ENCODE data around the gene ZC3H11A.
"Not testable (repeated sequence)": the region's sequence is repeated elsewhere in the genome, so short reads cannot be mapped to it uniquely, and the experiment has no call there.

The ZC3H11A gene

DNA sequence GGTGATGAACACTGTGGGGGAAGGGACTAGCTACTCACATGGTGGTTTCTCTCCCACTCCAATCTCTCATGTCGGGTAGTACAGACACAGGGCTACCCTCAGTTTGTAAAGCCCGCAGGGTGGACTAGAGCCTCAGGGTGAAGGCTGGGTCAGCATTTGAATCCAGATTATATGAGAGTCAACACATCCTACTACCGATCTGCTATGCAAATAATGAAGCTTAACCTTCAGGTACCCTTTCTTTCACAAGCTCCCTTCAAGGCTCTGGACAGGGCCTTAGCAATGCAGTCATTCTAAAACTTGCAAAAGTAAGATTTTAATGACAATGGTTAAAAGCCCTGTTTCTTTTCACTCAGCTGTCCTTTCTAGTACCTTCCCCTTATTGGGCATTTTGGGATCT lies 5.5 kb upstream of the ZC3H11A start:
- DNase-seq = no peak

DNA sequence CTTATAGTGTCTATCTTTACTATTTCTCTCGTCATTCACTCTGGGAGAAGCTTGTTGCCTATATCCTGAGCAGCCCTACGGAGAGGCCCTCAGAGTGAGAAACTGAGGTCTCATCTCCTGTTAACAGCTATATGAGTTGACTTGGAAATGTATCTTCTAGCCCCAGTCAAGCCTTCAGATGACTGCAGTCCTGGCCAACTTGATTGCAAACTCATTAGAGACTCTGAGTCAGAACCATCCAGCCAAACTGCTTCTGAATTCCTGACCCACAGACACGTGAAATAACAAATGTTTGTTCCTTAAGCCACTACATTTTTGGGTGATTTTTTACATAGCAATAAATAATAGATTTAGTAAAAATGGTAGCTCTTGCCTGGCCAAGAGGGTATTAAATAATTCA lies 3.9 kb upstream of the ZC3H11A start:
- no peak for DNase-seq

DNA sequence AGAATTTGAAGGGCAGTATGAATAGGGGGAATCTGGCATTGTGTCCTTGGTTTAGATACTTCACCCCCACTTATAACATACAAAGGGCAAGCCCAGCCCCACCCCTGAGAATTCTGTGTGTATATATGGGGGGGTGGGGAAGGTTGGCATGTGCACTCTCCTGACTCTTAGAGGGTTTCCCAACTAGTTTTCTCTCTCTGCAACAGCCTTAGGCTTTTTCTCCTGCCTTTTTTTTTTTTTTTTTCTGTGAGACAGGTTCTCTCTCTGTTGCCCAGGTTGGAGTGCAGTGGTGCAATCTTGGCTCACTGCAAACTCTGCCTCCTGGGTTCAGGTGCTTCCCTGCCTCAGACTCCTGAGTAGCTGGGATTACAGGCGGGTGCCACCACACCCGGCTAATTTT lies 2.9 kb upstream of the ZC3H11A start:
- DNase-seq = no peak

DNA sequence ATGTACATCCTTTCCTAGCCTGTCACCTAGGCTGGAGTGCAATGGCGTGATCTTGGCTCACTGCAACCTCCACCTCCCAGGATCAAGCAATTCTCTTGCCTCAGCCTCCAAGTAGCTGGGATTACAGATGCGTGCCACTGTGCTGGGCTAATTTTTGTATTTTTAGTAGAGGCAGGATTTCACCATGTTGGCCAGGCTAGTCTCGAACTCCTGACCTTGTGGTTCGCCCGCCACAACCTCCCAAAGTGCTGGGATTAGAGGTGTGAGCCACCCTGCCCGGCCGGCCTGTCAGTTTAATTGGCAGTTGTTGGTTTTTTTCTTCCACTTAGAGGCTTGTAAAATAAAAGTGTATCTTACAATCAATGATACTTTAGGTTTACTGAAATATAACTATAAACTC lies 1.9 kb upstream of the ZC3H11A start:
- DNase-seq = not testable (repeated sequence)

DNA sequence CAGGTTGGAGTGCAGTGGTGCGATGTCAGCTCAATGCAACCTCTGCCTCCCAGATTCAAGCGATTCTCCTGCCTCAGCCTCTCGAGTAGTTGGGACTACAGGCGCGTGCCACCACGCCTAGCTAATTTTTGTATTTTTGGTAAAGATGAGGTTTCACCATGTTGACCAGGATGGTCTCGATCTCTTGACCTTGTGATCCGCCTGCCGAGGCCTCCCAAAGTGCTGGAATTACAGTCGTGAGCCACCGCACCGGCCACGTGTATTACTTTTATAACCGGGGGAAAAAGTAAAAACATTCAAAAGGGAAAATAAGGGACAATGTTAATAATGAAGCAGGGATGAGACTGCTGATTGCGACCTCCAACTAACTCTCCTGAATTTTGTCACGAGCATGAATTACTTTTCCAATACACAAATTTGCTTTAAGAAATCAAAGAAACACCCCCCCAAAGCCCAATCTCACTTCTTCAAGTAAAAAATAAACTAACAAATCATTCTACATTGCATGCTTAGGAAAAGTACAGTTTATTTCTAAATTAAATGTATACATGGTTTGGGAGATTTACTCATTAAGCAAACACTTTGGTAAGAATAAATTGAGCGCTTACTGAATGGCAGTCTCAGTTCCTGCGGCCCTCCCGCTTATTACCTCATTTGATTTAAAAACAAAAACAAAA lies 521 bp upstream of the ZC3H11A start:
- DNase-seq = no peak

DNA sequence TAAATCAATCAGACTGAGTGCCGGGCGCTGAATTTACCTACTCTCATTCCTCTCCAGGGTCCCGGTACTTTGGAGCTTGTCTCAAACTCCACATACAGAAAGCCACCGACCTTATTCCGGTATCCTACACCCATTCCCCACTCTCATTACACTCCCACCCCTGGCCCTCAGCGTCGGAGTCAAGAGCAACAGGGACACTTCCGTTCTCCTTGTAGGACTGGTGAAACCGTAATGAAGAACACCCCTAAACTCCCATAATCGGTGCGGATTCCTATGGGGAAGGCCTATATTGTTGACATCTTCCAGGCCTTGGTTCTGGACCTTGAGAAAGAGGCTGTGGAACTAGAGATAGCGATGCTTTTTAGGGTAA lies 798 bp downstream of the ZC3H11A start:
- DNase-seq = peak; percentile 80

DNA sequence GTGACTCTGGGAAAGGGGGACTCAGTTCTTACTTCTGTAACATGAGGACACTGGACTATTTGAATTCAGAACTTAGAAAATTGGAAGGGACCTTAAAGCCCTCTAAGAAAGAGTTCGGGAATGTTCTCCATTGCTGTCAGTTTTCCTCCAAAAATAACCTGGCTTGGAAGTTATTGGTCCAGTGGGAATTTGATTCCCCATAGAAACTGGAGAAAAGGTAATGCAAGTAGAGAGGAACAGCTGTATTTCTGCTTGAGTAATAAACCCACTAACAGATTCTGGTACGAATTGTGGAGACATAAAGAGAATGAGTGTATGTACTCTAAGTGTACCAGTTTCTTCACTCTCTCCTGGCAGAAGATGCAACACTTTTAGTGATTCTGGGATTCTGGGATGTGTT lies 1.8 kb downstream of the ZC3H11A start:
- no peak for DNase-seq

DNA sequence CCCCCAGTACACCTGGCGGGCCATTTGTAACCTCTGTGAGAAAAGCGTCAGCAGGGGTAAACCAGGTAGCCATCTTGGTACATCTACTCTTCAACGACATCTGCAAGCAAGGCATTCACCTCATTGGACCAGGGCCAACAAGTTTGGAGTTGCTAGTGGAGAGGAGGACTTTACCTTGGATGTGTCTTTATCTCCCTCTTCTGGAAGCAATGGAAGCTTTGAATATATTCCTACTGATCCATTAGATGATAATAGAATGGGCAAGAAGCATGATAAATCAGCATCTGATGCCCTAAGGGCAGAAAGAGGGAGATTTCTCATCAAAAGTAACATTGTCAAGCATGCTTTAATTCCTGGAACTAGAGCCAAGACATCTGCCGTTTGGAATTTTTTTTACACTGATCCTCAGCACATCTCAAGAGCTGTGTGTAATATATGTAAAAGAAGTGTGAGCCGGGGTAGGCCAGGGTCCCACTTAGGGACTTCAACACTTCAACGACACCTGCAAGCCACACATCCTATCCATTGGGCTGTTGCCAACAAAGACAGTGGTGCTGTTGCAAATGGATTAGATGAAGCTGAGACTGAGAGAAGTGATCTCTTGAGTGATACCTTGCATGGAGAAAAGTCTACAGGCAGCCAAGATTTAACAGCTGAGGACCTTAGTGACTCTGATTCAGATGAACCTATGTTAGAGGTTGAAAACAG lies 2.7 kb downstream of the ZC3H11A start:
- DNase-seq = no peak

DNA sequence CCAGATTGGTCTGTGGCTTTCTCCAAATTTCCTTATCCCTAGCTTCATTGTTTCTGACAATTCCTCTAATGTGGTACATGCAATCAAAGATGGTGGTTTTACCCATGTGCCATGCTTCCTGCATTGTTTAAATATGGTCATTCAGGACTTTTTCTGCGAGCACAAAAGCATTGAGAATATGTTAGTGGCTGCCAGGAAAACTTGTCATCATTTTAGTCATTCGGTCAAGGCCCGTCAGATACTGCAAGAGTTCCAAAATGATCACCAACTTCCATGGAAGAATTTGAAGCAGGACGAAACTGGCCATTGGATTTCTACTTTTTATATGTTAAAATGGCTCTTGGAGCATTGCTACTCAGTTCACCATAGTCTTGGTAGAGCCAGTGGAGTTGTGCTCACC lies 3.7 kb downstream of the ZC3H11A start:
- DNase-seq = no peak

DNA sequence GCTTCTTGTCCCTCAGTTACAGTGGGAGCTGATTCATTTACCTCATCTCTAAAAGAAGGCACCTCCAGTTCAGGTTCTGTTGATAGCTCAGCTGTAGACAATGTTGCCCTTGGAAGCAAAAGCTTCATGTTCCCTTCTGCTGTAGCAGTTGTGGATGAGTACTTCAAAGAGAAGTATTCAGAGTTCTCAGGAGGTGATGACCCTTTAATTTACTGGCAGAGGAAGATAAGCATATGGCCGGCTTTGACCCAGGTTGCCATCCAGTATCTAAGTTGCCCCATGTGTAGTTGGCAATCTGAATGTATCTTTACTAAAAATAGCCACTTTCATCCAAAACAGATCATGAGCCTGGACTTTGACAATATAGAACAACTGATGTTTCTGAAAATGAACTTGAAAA lies 4.5 kb downstream of the ZC3H11A start:
- peak; percentile 41 for DNase-seq

DNA sequence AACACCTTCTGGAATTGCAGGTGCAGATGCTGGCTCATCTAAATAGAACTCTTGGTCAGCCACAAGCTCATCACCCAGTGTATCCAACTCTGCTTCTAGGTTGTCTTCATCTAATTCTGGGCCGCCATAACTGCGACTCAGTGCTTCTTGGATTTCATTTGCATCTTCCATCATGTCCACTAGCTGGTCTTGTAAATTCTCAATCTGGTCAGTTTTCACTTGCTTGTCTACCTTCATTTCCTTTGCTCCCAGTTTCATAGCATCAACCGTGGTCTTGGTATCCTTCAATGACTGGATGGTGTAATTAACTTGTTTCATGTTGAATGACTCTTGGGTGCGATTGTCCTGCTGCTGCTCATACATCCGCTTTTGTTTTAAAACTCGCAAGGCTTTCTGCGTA lies 10.3 kb downstream of the ZC3H11A start:
- no peak for DNase-seq

DNA sequence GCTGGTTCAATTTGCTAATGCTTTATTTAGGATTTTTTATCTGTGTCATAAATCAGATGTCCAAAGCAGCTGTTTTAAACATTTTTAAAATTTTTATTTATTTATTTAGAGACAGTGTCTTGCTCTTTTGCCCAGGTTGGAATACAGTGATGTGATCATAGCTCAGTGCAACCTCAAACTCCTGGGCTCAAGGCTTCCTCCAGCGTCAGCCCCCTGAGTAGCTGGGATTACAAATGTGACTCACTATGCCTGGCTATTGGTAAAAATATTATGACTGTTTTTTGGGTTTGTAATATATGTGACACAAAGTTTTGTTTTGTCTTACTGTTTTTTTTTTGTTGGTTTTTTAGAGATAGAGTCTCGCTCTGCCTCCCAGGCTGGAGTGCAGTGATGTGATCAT lies 11.8 kb downstream of the ZC3H11A start:
- DNase-seq = no peak

DNA sequence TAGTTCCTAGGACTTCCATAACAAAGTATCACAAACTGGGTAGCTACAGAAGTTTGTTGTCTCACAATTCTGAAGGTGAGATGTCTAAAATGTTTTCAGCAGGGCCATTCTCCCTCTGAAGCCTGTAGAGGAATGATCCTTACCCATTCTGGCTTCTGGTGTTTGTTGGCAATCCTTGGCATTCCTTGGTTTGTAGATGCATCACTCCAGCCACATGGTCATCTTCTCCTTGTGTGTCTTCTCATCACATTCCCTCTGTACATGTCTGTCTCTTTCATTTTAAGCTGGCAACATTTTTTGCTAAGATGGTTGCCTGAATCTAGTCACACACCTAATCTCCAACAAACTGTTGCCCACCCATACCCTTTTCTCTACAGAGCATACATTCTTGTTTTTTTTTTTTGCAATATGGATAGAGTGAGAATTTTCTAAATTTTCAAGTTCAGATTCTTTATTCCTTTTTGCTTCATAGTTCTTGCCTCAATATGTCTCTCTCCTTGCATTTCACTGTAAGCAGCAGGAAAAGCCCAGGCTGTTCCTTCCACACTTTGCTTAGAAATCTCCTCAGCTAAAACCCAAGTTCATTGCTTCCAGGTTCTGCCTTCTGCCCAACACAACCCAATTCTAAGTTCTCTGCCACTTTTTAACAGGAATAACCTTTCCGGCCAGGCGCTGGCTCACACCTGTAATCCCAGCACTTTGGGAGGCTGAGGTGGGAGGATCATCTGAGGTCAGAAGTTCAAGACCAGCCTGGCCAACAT lies 18.3 kb downstream of the ZC3H11A start:
- no peak for DNase-seq

DNA sequence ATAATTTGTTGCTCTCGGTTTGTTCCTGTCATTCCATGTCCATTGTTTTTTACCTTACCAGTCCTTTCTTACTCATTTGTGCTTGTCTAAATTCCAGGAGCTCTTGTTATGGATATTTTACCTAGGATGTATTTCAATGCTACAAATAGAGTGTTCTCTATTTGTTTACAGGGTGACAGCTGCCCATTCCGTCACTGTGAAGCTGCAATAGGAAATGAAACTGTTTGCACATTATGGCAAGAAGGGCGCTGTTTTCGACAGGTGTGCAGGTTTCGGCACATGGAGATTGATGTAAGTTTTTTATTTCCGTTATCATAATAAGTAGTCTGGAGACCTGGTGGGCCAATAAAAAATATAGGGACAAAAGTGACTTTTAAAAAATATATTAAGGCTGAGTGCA lies 23.0 kb downstream of the ZC3H11A start:
- DNase-seq = no peak

DNA sequence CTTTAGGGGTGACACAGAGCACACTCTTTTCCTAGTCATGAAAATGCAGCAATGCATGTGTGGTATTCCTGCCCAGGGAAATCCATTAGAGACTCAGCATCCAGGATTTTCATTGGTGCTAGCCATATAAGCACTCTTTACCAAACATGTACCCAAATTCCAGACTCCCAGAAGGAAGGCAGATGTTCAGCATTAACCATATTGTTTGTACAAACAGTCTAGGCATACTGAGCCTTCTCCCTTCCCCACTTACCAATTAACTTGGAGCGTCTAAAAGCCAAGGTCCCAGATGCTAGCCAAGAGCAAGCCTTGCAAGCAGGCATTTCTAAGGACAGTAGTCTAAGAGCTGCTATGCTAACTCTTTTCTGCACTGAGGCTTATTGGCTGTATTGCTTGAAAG lies 27.9 kb downstream of the ZC3H11A start:
- DNase-seq = no peak

DNA sequence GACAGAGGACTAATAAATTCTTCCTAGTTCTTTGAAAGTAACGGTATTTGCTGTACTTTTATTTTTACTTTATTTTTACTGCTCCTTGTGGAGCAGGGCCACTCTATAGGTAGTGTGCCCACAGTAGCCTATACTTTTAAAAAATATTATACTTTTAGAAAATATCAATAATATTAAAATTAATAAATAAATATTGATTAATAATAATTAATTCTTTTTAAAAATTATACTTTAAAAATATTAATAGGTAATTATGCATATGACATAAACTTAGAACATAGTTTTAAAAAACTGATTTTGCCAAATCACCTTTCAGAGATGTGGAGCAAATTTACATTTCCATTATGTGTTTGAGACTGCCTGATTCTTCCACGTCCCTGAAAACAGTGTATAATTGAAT lies 30.8 kb downstream of the ZC3H11A start:
- no peak for DNase-seq

DNA sequence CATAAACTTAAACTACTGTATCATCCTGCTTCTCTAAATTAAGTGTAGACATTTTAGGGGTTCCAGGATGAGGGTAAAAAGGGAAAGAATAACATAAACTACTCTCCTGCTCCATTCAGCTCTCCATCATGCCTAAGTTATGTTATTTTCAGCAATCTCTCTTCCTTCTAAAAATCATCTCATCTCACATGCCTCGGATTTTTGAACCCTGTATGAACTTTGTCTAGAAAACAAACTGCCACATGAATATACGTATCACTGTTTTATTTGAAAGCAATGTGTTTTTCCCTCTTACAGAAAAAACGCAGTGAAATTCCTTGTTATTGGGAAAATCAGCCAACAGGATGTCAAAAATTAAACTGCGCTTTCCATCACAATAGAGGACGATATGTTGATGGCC lies 32.6 kb downstream of the ZC3H11A start:
- no peak for DNase-seq

DNA sequence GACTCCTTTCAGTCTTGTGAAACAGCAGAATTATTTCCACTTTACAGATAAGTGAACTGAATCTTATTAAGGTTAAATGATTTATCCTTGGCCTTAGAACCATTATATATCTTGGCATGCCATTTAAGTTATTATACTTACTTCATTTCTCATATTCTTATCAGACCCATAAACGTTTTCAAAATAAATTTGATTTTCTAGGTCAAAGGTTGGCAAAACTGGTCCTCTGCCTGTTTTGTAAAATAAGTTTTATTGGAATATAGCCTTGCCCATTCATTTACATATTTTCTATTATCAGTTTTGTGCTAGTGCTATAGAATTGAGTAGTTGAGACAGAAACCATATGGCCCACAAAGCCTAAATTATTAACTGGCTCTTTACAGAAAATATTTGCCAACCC lies 33.1 kb downstream of the ZC3H11A start:
- DNase-seq = no peak

DNA sequence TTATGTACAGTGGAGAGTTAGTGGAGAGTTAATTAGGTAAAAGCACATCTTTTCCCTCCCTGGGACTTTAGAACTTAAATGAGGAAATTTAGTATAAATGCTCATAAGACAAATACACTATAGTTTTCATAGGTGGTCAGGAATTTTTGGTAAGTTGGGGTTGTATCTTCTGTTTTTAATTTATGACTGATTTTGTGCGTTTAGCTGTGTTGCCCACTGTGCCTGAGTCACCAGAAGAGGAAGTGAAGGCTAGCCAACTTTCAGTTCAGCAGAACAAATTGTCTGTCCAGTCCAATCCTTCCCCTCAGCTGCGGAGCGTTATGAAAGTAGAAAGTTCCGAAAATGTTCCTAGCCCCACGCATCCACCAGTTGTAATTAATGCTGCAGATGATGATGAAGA lies 33.8 kb downstream of the ZC3H11A start:
- not testable (repeated sequence) for DNase-seq

DNA sequence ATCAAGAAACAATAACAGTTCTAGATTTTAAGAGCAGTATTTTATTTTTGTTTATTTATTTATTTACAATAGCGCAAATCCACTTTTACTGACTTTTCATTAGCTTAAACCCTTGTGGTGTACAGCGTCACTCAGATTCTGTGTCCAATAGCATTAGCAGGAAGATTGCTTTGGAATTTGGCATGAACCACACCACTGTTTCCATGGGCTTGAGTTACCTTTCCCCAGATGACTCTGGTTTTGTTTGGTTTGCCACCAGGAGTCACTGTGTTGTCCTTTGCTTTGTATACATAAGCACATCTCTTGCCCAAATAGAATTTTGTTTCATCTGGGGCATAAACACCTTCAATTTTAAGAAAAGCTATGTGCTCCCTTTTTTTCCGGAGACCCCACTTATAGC lies 40.1 kb downstream of the ZC3H11A start:
- no peak for DNase-seq

DNA sequence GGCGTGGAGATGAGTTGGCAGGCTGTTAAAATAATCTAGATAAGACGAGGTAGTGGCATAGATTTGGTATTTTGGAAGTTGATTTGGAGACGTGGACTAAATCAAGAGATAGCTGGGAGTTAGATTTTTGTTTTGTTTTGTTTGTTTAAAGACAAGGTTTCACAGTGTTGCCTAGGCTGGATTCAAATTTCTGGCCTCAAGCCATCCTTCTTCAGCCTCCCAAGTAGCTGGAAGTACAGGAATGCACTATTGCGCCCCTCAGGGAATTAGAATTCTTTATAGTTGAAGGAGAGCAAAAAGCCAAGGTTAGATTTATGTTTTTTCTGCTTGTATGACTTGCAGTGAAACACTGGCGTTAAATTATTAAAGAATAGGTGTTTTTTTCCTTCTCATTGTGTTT lies 43.7 kb downstream of the ZC3H11A start:
- no peak for DNase-seq

DNA sequence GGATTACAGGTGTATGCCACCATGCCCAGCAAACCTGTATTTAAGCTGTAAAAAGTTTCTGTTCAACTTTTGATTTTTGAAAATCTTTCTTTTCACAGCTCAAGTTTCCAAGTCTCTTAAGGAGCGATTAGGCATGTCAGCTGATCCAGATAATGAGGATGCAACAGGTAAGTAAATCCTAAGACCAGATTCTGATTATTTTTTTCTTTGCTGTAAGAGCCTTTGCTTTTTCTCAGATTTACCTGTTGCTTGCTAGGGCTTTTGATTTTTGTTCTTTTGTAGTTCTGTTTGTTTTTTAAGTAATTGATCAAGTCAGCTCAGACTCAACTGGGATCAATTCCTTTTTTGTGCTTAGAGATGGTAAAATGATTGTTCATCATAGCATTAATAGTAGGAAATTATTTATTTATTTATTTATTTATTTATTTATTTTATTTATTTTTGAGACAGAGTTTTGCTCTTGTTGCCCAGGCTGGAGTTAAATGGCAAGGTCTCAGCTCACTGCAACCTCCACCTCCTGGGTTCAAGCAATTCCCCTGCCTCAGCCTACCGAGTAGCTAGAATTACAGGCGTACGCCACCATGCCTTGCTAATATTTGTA lies 44.9 kb downstream of the ZC3H11A start:
- DNase-seq = no peak

DNA sequence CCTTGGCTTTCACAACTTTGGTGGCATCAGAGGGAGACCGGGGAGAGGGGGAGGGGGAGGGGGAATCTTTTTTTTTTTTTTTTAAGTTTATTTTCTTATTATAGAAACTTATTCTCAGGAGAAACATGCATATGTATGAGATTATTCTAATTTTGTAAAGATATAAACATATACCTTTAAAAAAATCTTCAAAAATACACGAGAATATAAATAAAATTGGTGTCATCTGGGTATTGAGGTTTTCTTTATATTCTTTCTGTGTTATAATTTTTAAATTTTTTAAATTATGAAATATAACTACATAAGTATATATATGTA lies 47.1 kb downstream of the ZC3H11A start:
- DNase-seq = no peak

DNA sequence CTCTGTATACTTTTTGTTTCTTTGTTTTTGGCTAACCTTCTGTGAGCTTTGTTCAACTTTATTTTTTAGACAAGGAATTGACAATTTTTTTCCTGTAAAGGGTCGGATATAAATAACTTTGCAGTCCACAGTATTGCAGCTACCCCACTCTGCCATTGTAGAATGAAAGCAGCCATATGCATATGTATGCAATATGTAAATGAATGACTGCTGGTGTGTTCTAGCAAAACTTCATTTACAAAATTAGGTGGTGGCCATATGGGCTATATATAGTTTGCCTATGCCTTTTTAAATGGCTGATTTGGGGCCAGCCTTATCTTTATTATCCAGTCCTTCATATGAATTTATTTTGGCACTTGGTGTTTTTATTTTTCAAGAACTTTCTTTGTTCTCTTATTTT lies 48.0 kb downstream of the ZC3H11A start:
- DNase-seq = no peak
